SK-N-SH treated with all-trans-retinoic acid at 6 μM for 48 hours (cell line): Measurements from ENCODE around the gene KANSL1L.

Experiments used
- ATAC-seq: fragments of 200-7000 bp; cut with Tn5 transposase; 3 replicates; pipeline ENCODE4 v1.9.1; 2020; ENCODE audit warnings: mild to moderate bottlenecking, moderate library complexity
- ARNTL ChIP-seq: fragments of 450-650 bp; formaldehyde crosslinking; IDR thresholded peaks from 2 replicates; pipeline ENCODE4 v1.5.0; 2020; ENCODE audit warnings: low read depth, mild to moderate bottlenecking, moderate library complexity, borderline replicate concordance
- BACH2 ChIP-seq: fragments of 250-450 bp; sonication (Bioruptor Pico); IDR thresholded peaks from 2 replicates; pipeline ENCODE4 v1.9.0; 2021; ENCODE audit warnings: mild to moderate bottlenecking, borderline replicate concordance
- CSDC2 ChIP-seq: fragments of 250-450 bp; sonication (Bioruptor Pico); IDR thresholded peaks from 2 replicates; pipeline ENCODE4 v1.5.0; 2020; ENCODE audit warnings: mild to moderate bottlenecking, moderate library complexity
- ESRRG ChIP-seq: fragments of 250-450 bp; sonication (Bioruptor Pico); IDR thresholded peaks from 2 replicates; pipeline ENCODE4 v1.6.1; 2021; ENCODE audit warnings: mild to moderate bottlenecking
- GLIS3 ChIP-seq: fragments of 250-450 bp; sonication (Bioruptor Pico); IDR thresholded peaks from 2 replicates; pipeline ENCODE4 v1.5.0; 2020; ENCODE audit warnings: mild to moderate bottlenecking, moderate library complexity
- ISL1 ChIP-seq: fragments of 250-450 bp; sonication (Bioruptor Pico); IDR thresholded peaks from 2 replicates; pipeline ENCODE4 v2.1.2; 2022; ENCODE audit warnings: mild to moderate bottlenecking, moderate library complexity
- OSR1 ChIP-seq: fragments of 250-450 bp; sonication (Bioruptor Pico); IDR thresholded peaks from 2 replicates; pipeline ENCODE4 v1.8.0; 2022; ENCODE audit warnings: moderate library complexity, mild to moderate bottlenecking, inconsistent platforms
- PPARA ChIP-seq: fragments of 250-450 bp; sonication (Bioruptor Pico); IDR thresholded peaks from 2 replicates; pipeline ENCODE4 v1.5.0; 2020; ENCODE audit warnings: mild to moderate bottlenecking, borderline replicate concordance
- RARB ChIP-seq: fragments of 250-450 bp; sonication (Bioruptor Pico); IDR thresholded peaks from 2 replicates; pipeline ENCODE4 v1.8.0; 2021; ENCODE audit warnings: mild to moderate bottlenecking, moderate library complexity
- SNAI2 ChIP-seq: fragments of 250-450 bp; sonication (Bioruptor Pico); IDR thresholded peaks from 2 replicates; pipeline ENCODE4 v1.5.0; 2020; ENCODE audit warnings: mild to moderate bottlenecking, moderate library complexity
- TCF4 ChIP-seq: fragments of 250-450 bp; sonication (Bioruptor Pico); IDR thresholded peaks from 2 replicates; pipeline ENCODE4 v1.8.0; 2021; ENCODE audit warnings: mild to moderate bottlenecking, moderate library complexity, borderline replicate concordance
- TOX ChIP-seq: fragments of 250-450 bp; sonication (Bioruptor Pico); IDR thresholded peaks from 2 replicates; pipeline ENCODE4 v1.8.0; 2021; ENCODE audit warnings: mild to moderate bottlenecking, moderate library complexity, borderline replicate concordance
- ZC3H10 ChIP-seq: fragments of 250-450 bp; sonication (Bioruptor Pico); IDR thresholded peaks from 2 replicates; pipeline ENCODE4 v1.5.1; 2021; ENCODE audit warnings: mild to moderate bottlenecking, moderate library complexity
- ZFP3 ChIP-seq: fragments of 250-450 bp; sonication (Bioruptor Pico); IDR thresholded peaks from 2 replicates; pipeline ENCODE4 v1.5.0; 2020; ENCODE audit warnings: mild to moderate bottlenecking, moderate library complexity
- ZFP30 ChIP-seq: fragments of 450-650 bp; formaldehyde crosslinking; IDR thresholded peaks from 2 replicates; pipeline ENCODE4 v1.5.0; 2022; ENCODE audit warnings: mild to moderate bottlenecking, moderate library complexity
- ZNF565 ChIP-seq: fragments of 450-650 bp; formaldehyde crosslinking; conservative IDR thresholded peaks from 2 replicates; pipeline ENCODE4 v1.5.0; 2020; ENCODE audit warnings: low read depth, mild to moderate bottlenecking, moderate library complexity
- ZNF70 ChIP-seq: fragments of 450-650 bp; formaldehyde crosslinking; IDR thresholded peaks from 2 replicates; pipeline ENCODE4 v1.5.0; 2020; ENCODE audit warnings: mild to moderate bottlenecking, moderate library complexity
- ZNF8 ChIP-seq: fragments of 450-650 bp; formaldehyde crosslinking; IDR thresholded peaks from 2 replicates; pipeline ENCODE4 v1.5.0; 2020; ENCODE audit warnings: mild to moderate bottlenecking, moderate library complexity
- TF ChIP-seq, protein P1 (sequence below): fragments of 250-450 bp; sonication (Bioruptor Pico); IDR thresholded peaks from 2 replicates; pipeline ENCODE4 v1.5.1; 2020; ENCODE audit warnings: low read depth, mild to moderate bottlenecking, moderate library complexity
- TF ChIP-seq, protein P2 (sequence below): fragments of 250-450 bp; sonication (Bioruptor Pico); IDR thresholded peaks from 2 replicates; pipeline ENCODE4 v1.8.0; 2020; ENCODE audit warnings: mild to moderate bottlenecking, moderate library complexity, borderline replicate concordance
- TF ChIP-seq, protein P3 (sequence below): fragments of 250-450 bp; sonication (Bioruptor Pico); IDR thresholded peaks from 2 replicates; pipeline ENCODE4 v1.8.0; 2021; ENCODE audit warnings: low read depth, mild to moderate bottlenecking, moderate library complexity, borderline replicate concordance
- TF ChIP-seq, protein P4 (sequence below): fragments of 250-450 bp; sonication (Bioruptor Pico); IDR thresholded peaks from 2 replicates; pipeline ENCODE4 v1.5.1; 2021; ENCODE audit warnings: mild to moderate bottlenecking, moderate library complexity
- TF ChIP-seq, protein P5 (sequence below): fragments of 250-450 bp; sonication (Bioruptor Pico); IDR thresholded peaks from 2 replicates; pipeline ENCODE4 v1.5.0; 2020; ENCODE audit warnings: mild to moderate bottlenecking, moderate library complexity

Gene KANSL1L

DNA sequence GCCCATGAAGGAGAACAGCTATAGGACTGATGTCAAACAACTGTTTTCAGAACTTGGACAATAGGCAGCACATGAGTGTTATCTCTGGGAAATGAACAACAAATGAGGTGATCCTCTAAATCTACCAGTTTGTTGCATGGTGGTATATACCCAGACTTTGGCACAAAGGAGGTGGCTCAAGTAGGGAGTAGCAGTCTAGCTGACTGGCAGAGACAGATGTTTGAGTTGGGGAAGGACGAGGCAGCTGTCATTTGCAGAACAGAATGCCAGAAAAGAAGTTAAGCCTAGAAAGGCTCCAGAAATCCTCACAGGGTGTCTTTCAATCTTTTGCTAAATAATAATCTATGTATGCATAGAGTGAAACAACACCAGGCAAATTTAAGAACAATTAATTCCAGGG lies 121.4 kb downstream of the KANSL1L start:
- TF ChIP-seq ZFP30 (CRISPR knock-in tag), result no peak
- no peak for TF ChIP-seq BACH2 (CRISPR knock-in tag)
- TF ChIP-seq, protein P1, sequence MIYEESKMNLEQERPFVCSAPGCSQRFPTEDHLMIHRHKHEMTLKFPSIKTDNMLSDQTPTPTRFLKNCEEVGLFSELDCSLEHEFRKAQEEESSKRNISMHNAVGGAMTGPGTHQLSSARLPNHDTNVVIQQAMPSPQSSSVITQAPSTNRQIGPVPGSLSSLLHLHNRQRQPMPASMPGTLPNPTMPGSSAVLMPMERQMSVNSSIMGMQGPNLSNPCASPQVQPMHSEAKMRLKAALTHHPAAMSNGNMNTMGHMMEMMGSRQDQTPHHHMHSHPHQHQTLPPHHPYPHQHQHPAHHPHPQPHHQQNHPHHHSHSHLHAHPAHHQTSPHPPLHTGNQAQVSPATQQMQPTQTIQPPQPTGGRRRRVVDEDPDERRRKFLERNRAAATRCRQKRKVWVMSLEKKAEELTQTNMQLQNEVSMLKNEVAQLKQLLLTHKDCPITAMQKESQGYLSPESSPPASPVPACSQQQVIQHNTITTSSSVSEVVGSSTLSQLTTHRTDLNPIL (CRISPR knock-in tag), result no peak
- no peak for TF ChIP-seq CSDC2 (CRISPR knock-in tag)
- TF ChIP-seq ARNTL (CRISPR knock-in tag), result no peak
- no peak for TF ChIP-seq ZNF70 (CRISPR knock-in tag)
- TF ChIP-seq PPARA (CRISPR knock-in tag), result no peak
- TF ChIP-seq TOX (CRISPR knock-in tag), result no peak
- no peak for TF ChIP-seq ZNF565
- TF ChIP-seq RARB, result no peak
- no peak for TF ChIP-seq ZC3H10 (CRISPR knock-in tag)
- ATAC-seq, result no peak

DNA sequence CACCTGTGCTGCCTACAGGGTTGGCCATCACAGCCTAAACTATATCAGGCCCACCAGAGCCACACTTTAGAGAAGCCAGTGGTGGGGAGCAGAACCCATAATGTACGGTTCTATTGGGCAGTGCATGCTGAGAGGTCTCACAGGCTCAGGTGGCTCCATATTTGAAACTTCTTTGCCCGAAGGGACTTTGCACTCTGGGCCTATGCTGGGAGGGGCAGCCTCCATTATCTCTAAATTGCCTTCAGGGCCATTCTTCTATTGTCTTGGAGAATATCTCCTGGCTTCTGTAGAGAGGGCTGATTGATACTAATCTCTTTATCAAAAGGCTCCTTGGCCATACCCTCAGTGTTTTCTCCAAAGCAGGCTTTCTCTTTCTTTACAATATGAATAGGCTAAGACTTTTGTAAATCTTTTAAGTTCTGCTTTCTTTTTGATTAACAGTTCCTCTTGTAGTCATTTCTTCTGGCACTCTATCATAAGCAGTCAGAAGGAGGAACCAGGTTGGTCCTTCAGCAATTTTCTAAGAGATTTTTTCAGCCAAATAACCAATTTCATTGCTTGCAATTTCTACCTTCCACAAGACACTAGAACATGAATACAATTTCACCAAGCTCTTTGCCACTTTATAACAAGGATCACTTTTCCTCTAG lies 124.2 kb downstream of the KANSL1L start:
- ATAC-seq, result no peak
- TF ChIP-seq GLIS3 (CRISPR knock-in tag), result no peak
- TF ChIP-seq ZFP30 (CRISPR knock-in tag), result no peak
- TF ChIP-seq, protein P2, sequence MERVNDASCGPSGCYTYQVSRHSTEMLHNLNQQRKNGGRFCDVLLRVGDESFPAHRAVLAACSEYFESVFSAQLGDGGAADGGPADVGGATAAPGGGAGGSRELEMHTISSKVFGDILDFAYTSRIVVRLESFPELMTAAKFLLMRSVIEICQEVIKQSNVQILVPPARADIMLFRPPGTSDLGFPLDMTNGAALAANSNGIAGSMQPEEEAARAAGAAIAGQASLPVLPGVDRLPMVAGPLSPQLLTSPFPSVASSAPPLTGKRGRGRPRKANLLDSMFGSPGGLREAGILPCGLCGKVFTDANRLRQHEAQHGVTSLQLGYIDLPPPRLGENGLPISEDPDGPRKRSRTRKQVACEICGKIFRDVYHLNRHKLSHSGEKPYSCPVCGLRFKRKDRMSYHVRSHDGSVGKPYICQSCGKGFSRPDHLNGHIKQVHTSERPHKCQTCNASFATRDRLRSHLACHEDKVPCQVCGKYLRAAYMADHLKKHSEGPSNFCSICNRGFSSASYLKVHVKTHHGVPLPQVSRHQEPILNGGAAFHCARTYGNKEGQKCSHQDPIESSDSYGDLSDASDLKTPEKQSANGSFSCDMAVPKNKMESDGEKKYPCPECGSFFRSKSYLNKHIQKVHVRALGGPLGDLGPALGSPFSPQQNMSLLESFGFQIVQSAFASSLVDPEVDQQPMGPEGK, result no peak
- no peak for TF ChIP-seq ZFP3 (CRISPR knock-in tag)
- TF ChIP-seq ESRRG (CRISPR knock-in tag), result no peak
- TF ChIP-seq RARB, result no peak
- TF ChIP-seq OSR1, result no peak
- no peak for TF ChIP-seq ISL1
- TF ChIP-seq, protein P3, sequence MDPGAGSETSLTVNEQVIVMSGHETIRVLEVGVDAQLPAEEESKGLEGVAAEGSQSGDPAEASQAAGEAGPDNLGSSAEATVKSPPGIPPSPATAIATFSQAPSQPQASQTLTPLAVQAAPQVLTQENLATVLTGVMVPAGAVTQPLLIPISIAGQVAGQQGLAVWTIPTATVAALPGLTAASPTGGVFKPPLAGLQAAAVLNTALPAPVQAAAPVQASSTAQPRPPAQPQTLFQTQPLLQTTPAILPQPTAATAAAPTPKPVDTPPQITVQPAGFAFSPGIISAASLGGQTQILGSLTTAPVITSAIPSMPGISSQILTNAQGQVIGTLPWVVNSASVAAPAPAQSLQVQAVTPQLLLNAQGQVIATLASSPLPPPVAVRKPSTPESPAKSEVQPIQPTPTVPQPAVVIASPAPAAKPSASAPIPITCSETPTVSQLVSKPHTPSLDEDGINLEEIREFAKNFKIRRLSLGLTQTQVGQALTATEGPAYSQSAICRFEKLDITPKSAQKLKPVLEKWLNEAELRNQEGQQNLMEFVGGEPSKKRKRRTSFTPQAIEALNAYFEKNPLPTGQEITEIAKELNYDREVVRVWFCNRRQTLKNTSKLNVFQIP (CRISPR knock-in tag), result no peak
- TF ChIP-seq, protein P4, sequence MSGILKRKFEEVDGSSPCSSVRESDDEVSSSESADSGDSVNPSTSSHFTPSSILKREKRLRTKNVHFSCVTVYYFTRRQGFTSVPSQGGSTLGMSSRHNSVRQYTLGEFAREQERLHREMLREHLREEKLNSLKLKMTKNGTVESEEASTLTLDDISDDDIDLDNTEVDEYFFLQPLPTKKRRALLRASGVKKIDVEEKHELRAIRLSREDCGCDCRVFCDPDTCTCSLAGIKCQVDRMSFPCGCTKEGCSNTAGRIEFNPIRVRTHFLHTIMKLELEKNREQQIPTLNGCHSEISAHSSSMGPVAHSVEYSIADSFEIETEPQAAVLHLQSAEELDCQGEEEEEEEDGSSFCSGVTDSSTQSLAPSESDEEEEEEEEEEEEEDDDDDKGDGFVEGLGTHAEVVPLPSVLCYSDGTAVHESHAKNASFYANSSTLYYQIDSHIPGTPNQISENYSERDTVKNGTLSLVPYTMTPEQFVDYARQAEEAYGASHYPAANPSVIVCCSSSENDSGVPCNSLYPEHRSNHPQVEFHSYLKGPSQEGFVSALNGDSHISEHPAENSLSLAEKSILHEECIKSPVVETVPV (CRISPR knock-in tag), result no peak
- no peak for TF ChIP-seq ZNF8 (CRISPR knock-in tag)
- TF ChIP-seq, protein P5, sequence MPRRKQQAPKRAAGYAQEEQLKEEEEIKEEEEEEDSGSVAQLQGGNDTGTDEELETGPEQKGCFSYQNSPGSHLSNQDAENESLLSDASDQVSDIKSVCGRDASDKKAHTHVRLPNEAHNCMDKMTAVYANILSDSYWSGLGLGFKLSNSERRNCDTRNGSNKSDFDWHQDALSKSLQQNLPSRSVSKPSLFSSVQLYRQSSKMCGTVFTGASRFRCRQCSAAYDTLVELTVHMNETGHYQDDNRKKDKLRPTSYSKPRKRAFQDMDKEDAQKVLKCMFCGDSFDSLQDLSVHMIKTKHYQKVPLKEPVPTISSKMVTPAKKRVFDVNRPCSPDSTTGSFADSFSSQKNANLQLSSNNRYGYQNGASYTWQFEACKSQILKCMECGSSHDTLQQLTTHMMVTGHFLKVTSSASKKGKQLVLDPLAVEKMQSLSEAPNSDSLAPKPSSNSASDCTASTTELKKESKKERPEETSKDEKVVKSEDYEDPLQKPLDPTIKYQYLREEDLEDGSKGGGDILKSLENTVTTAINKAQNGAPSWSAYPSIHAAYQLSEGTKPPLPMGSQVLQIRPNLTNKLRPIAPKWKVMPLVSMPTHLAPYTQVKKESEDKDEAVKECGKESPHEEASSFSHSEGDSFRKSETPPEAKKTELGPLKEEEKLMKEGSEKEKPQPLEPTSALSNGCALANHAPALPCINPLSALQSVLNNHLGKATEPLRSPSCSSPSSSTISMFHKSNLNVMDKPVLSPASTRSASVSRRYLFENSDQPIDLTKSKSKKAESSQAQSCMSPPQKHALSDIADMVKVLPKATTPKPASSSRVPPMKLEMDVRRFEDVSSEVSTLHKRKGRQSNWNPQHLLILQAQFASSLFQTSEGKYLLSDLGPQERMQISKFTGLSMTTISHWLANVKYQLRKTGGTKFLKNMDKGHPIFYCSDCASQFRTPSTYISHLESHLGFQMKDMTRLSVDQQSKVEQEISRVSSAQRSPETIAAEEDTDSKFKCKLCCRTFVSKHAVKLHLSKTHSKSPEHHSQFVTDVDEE (CRISPR knock-in tag), result no peak
- no peak for TF ChIP-seq CSDC2 (CRISPR knock-in tag)
- no peak for TF ChIP-seq TCF4 (CRISPR knock-in tag)
- TF ChIP-seq TOX (CRISPR knock-in tag), result no peak
- TF ChIP-seq ZNF70 (CRISPR knock-in tag), result no peak
- TF ChIP-seq PPARA (CRISPR knock-in tag), result no peak

DNA sequence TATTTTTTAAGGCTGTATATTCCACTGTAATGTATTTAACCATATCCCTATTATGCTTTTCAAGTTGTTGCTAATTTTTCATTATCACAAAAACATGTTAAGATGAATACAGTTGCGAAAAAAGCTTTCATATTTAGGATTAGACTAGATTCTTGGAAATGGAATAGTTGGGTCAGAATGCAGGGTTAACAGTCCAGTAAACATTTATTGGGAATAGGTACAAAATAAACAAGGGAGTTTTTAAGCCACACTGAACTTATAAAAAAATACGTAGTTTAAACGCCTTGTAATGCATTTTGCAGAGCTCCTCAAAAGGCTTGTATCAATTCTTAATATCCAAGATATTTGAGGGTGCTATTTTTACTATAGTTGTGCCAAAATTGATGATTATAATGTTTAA lies 133.1 kb downstream of the KANSL1L start:
- TF ChIP-seq ISL1, result no peak
- no peak for TF ChIP-seq ZNF565
- TF ChIP-seq SNAI2 (CRISPR knock-in tag), result no peak
- TF ChIP-seq ZNF70 (CRISPR knock-in tag), result no peak
- TF ChIP-seq RARB, result no peak
- no peak for TF ChIP-seq ARNTL (CRISPR knock-in tag)
- TF ChIP-seq TCF4 (CRISPR knock-in tag), result no peak
- TF ChIP-seq, protein P3 (CRISPR knock-in tag), result no peak
- TF ChIP-seq ZFP3 (CRISPR knock-in tag), result no peak
- no peak for TF ChIP-seq OSR1
- no peak for TF ChIP-seq BACH2 (CRISPR knock-in tag)
- TF ChIP-seq, protein P2, result no peak
- no peak for TF ChIP-seq TOX (CRISPR knock-in tag)
- TF ChIP-seq GLIS3 (CRISPR knock-in tag), result no peak
- no peak for TF ChIP-seq ZNF8 (CRISPR knock-in tag)
- no peak for TF ChIP-seq ZC3H10 (CRISPR knock-in tag)
- no peak for ATAC-seq
